Kidney (tissue), 14 donors: Measurements from ENCODE around the gene POLR2A. TPM values are rescaled to one million over a fixed set of nuclear protein-coding genes. Genes with fewer than 3 reads are reported as not detected.

ENCODE experiments used
- DNase-seq, 5 donors: peaks; one replicate each; pipeline ENCODE4 v3.0.0-alpha.2; 2013 to 2020
- FAIRE-seq: peaks from 2 replicates; lab custom pipeline; 2012; peaks lifted over from hg19 to GRCh38; lab: Jason Lieb, UNC
- H3K27ac ChIP-seq, 2 donors: one replicate each; pipeline ENCODE4 v1.7.0; 2013; ENCODE audit warnings: low read depth in 2 of 2, low read length in 2 of 2, inconsistent platforms in 1 of 2
- H3K27me3 ChIP-seq: one replicate; pipeline ENCODE4 v1.7.1; 2013; ENCODE audit warnings: low read length, inconsistent platforms; ENCODE audit not compliant: control insufficient read depth, insufficient read depth
- H3K36me3 ChIP-seq, 3 donors: one replicate each; pipeline versions ENCODE4 v1.7.0 to v1.7.1; 2013; ENCODE audit warnings: low read length in 3 of 3, control low read depth in 1 of 3, inconsistent platforms in 1 of 3; ENCODE audit not compliant: insufficient read depth in 3 of 3, control insufficient read depth in 2 of 3
- H3K4me1 ChIP-seq, 3 donors: one replicate each; pipeline versions ENCODE4 v1.7.0 to v1.7.1; 2013; ENCODE audit warnings: low read length in 3 of 3, inconsistent platforms in 1 of 3, low read depth in 1 of 3; ENCODE audit not compliant: control insufficient read depth in 2 of 3, insufficient read depth in 2 of 3
- H3K4me3 ChIP-seq, 3 donors: one replicate each; pipeline versions ENCODE4 v1.7.0 to v1.8.1; 2013; ENCODE audit warnings: low read length in 3 of 3, control low read depth in 1 of 3, inconsistent platforms in 1 of 3
- H3K9ac ChIP-seq, 3 donors: one replicate each; pipeline versions ENCODE4 v1.7.0 to v1.7.1; 2013; ENCODE audit warnings: low read length in 3 of 3, control low read depth in 1 of 3, inconsistent platforms in 1 of 3
- H3K9me3 ChIP-seq, 3 donors: one replicate each; pipeline versions ENCODE4 v1.7.0 to v1.7.1; 2013; ENCODE audit warnings: low read length in 3 of 3, control low read depth in 1 of 3, inconsistent platforms in 1 of 3; ENCODE audit not compliant: control insufficient read depth in 2 of 3, insufficient read depth in 1 of 3
- CTCF ChIP-seq: IDR thresholded peaks from 3 replicates; pipeline ENCODE4 v1.5.1; 2012; ENCODE audit warnings: mild to moderate bottlenecking, moderate library complexity, borderline replicate concordance; ENCODE audit not compliant: insufficient read depth; ENCODE audit errors: extremely low read depth
- intact Hi-C: fragments of 100-400 bp; cut with DNase I; formaldehyde crosslinking; loops from one replicate; pipeline ENCODE4 v1.11.1; 2022
- polyA plus RNA-seq: library from polyadenylated mRNA; stranded (reverse); fragments of 350-450 nt; fragmentation: Illumina TruSeq; extraction: RNeasy Lipid Tissue Mini Kit (QIAGEN cat#74804); gene quantifications from one replicate; pipeline ENCODE4 v1.2.3, GENCODE V29; 2014; ENCODE audit warnings: low read depth, low replicate concordance; ENCODE audit not compliant: insufficient read depth
- total RNA-seq: library from RNA; stranded (reverse); fragmentation: NEBNext Ultra II Directional; extraction: Animal tissue kit (Norgen Biotek cat#: 25700); gene quantifications from one replicate; pipeline ENCODE4 v1.2.1, GENCODE V29; 2021
- donor health status: control.
- donor health status: control.
- donor health status: control.
- donor health status: control.
- donor health status: control.
- donor health status: DM: yes; HTN: yes; CAD: no.
- donor health status: Normal renal cell carcinoma (clear cell type).

Gene POLR2A
- total and polyA plus RNA-seq, 2 donors from 2014 or later = 18.6 to 133 TPM

GRCh38 chr17:7490144-7490543 lies 6.0 kb downstream of the POLR2A start:
- Histone ChIP-seq H3K9ac (no peak overlapping the region), H3K27ac (no peak overlapping the region), H3K9me3 (no peaks in the 10 kb centered on the region), H3K4me3 (no peak overlapping the region), H3K27me3 (no peaks in the 10 kb centered on the region), H3K4me1 (peaks cover 0 to 26% (median 5%) of the 10 kb centered on the region in 3 donors), H3K36me3 (peaks cover 0 to 2% (median 0%) of the 10 kb centered on the region in 3 donors)
- no peak for TF ChIP-seq CTCF
- intact Hi-C loops = no loop called here
- DNase-seq (peak in 1 of 5 donors; percentile 5), FAIRE-seq (no peak)

GRCh38 chr17:7491583-7491982 lies 7.4 kb downstream of the POLR2A start:
- Histone ChIP-seq H3K36me3 (peaks cover 2 to 12% (median 4%) of the 10 kb centered on the region in 3 donors), H3K4me1 (peaks cover 0 to 26% (median 0%) of the 10 kb centered on the region in 3 donors), H3K9ac (no peak overlapping the region), H3K27me3 (no peaks in the 10 kb centered on the region), H3K4me3 (no peak overlapping the region), H3K27ac (no peak overlapping the region), H3K9me3 (no peaks in the 10 kb centered on the region)
- DNase-seq (no peak), FAIRE-seq (no peak)
- intact Hi-C loops = no loop called here
- TF ChIP-seq CTCF = no peak

GRCh38 chr17:7493941-7494340 lies 9.8 kb downstream of the POLR2A start:
- TF ChIP-seq CTCF = no peak
- H3K4me1 ChIP-seq = peaks cover 0 to 23% (median 0%) of the 10 kb centered on the region in 3 donors
- intact Hi-C loops = no loop called here
- peaks cover 6 to 33% (median 25%) of the 10 kb centered on the region in 3 donors for H3K36me3 ChIP-seq
- H3K27ac ChIP-seq = no peak overlapping the region
- FAIRE-seq = no peak
- no peaks in the 10 kb centered on the region for H3K27me3 ChIP-seq
- no peaks in the 10 kb centered on the region for H3K9me3 ChIP-seq
- H3K9ac ChIP-seq = no peak overlapping the region
- H3K4me3 ChIP-seq = no peak overlapping the region
- DNase-seq = no peak
